SK-N-SH (cell line): ENCODE data around the gene PEX16. TPM values are rescaled to one million over a fixed set of nuclear protein-coding genes. Genes with fewer than 3 reads are reported as not detected.

Experiments
- CTCF ChIA-PET: fragments of 300-600, 350-600 bp; formaldehyde crosslinking; extraction: SDS; loops from one replicate; lab custom pipeline; 2021; lab: Yijun Ruan, JAX
- POLR2A ChIA-PET: fragments of 350-600 bp; sonication (Branson Sonifier 250); formaldehyde crosslinking; extraction: SDS; loops from one replicate; lab custom pipeline; 2020; ENCODE audit warnings: antibody characterized with exemption, inconsistent platforms; lab: Yijun Ruan, JAX
- DNase-seq: peaks from one replicate; pipeline ENCODE4 v3.0.0; 2012
- H2AFZ ChIP-seq: fragments of 200-600 bp; sonication (generic); 2 replicates; pipeline ENCODE4 v1.8.1; 2016; ENCODE audit warnings: antibody characterized with exemption, mild to moderate bottlenecking, low read depth
- H3F3A ChIP-seq: fragments of 200-600 bp; sonication (generic); replicated peaks from 2 replicates; pipeline ENCODE3; 2016; ENCODE audit warnings: antibody characterized with exemption, mild to moderate bottlenecking; ENCODE audit not compliant: insufficient read depth
- H3K27ac ChIP-seq, 2 experiments: fragments of 200-500 bp in 1 of 2; fragments of 200-600 bp in 1 of 2; sonication (Bioruptor generic) in 1 of 2; sonication (generic), shearing (Covaris generic) in 1 of 2; 2 replicates each; pipeline versions ENCODE4 v1.5.1 to v1.6.1; 2014 to 2016; ENCODE audit warnings: low read depth in 2 of 2, inconsistent platforms in 1 of 2, low read length in 1 of 2, mild to moderate bottlenecking in 1 of 2, mixed read lengths in 1 of 2
- H3K27me3 ChIP-seq: fragments of 200-600 bp; sonication (generic), shearing (Covaris generic); 2 replicates; pipeline ENCODE4 v1.6.1; 2016; ENCODE audit warnings: mixed run types; ENCODE audit not compliant: insufficient read depth
- H3K36me3 ChIP-seq, 2 experiments: fragments of 200-500 bp in 1 of 2; fragments of 200-600 bp in 1 of 2; sonication (Bioruptor generic) in 1 of 2; sonication (generic) in 1 of 2; replicated peaks in 1 of 2; 2 replicates each; pipeline versions ENCODE3 to v1.5.1; 2014 to 2016; ENCODE audit warnings: low read length in 1 of 2, mild to moderate bottlenecking in 1 of 2; ENCODE audit not compliant: insufficient read depth in 2 of 2, control insufficient read depth in 1 of 2
- H3K4me1 ChIP-seq, 2 experiments: fragments of 200-500 bp in 1 of 2; fragments of 200-600 bp in 1 of 2; sonication (Bioruptor generic) in 1 of 2; sonication (generic), shearing (Covaris generic) in 1 of 2; 2 replicates each; pipeline versions ENCODE4 v1.5.1 to v1.6.1; 2014 to 2016; ENCODE audit warnings: low read depth in 1 of 2, low read length in 1 of 2, mixed run types in 1 of 2; ENCODE audit not compliant: insufficient read depth in 2 of 2, control insufficient read depth in 1 of 2
- H3K4me2 ChIP-seq: fragments of 200-600 bp; sonication (generic), shearing (Covaris generic); 2 replicates; pipeline ENCODE4 v1.6.1; 2017; ENCODE audit warnings: mixed run types
- H3K4me3 ChIP-seq, 2 experiments: fragments of 200-500 bp in 1 of 2; fragments of 200-600 bp in 1 of 2; sonication (Bioruptor generic) in 1 of 2; sonication (generic), shearing (Covaris generic) in 1 of 2; 2 replicates each; pipeline versions ENCODE4 v1.5.1 to v1.8.1; 2014 to 2016; ENCODE audit warnings: low read depth in 2 of 2, inconsistent platforms in 1 of 2, low read length in 1 of 2, mild to moderate bottlenecking in 1 of 2, mixed read lengths in 1 of 2, moderate library complexity in 1 of 2
- H3K79me2 ChIP-seq: fragments of 200-600 bp; sonication (generic); 2 replicates; pipeline ENCODE4 v1.8.1; 2017; ENCODE audit warnings: mild to moderate bottlenecking; ENCODE audit not compliant: insufficient read depth
- H3K9ac ChIP-seq: fragments of 200-600 bp; sonication (generic); 2 replicates; pipeline ENCODE4 v1.6.1; 2017; ENCODE audit warnings: mixed run types
- H3K9me2 ChIP-seq: fragments of 200-600 bp; sonication (generic); 2 replicates; pipeline ENCODE4 v1.6.1; 2017; ENCODE audit warnings: mixed run types
- H3K9me3 ChIP-seq: fragments of 200-600 bp; sonication (generic); 2 replicates; pipeline ENCODE4 v1.6.1; 2017; ENCODE audit warnings: mixed run types, mild to moderate bottlenecking, moderate library complexity
- H4K20me1 ChIP-seq: fragments of 200-600 bp; sonication (generic); 2 replicates; pipeline ENCODE4 v1.6.1; 2017; ENCODE audit warnings: mild to moderate bottlenecking, mixed run types; ENCODE audit not compliant: insufficient read depth
- FOSL2 ChIP-seq: IDR thresholded peaks from 2 replicates; pipeline ENCODE4 v1.4.0; 2012; ENCODE audit warnings: low read depth, mild to moderate bottlenecking, moderate library complexity, borderline replicate concordance
- GATA2 ChIP-seq: sonication (generic); formaldehyde crosslinking; IDR thresholded peaks from 2 replicates; pipeline ENCODE4 v1.5.0; 2020; ENCODE audit warnings: mild to moderate bottlenecking, missing genetic modification reagents
- IRF3 ChIP-seq: fragments of 150-350 bp; IDR thresholded peaks from 2 replicates; pipeline ENCODE4 v1.6.1; 2016; ENCODE audit warnings: mild to moderate bottlenecking, low read depth, low read length
- JUND ChIP-seq: IDR thresholded peaks from 2 replicates; pipeline ENCODE4 v1.4.0; 2012
- NFIC ChIP-seq: IDR thresholded peaks from 2 replicates; pipeline ENCODE4 v1.4.0; 2012; ENCODE audit warnings: borderline replicate concordance
- RAD21 ChIP-seq: IDR thresholded peaks from 2 replicates; pipeline ENCODE4 v1.6.1; 2012; ENCODE audit warnings: mild to moderate bottlenecking, low read length
- RCOR1 ChIP-seq: fragments of 150-350 bp; IDR thresholded peaks from 2 replicates; pipeline ENCODE4 v1.6.1; 2017; ENCODE audit warnings: antibody characterized with exemption, low read length
- RXRA ChIP-seq: IDR thresholded peaks from 2 replicates; pipeline ENCODE4 v1.4.0; 2012; ENCODE audit warnings: low read depth, mild to moderate bottlenecking, borderline replicate concordance
- TEAD4 ChIP-seq: IDR thresholded peaks from 2 replicates; pipeline ENCODE4 v1.4.0; 2012; ENCODE audit warnings: mild to moderate bottlenecking, borderline replicate concordance; ENCODE audit not compliant: insufficient read depth
- ZBTB33 ChIP-seq: IDR thresholded peaks from 2 replicates; pipeline ENCODE4 v1.4.0; 2012; ENCODE audit warnings: low read depth, borderline replicate concordance
- WGBS: methylation state at CpG from one replicate; pipeline ENCODE4 v1.1.6; 2017; ENCODE audit warnings: low lambda C conversion rate; 5-methylcytosine and 5-hydroxymethylcytosine counted together
- polyA plus RNA-seq, 3 experiments: library from polyadenylated mRNA; depleted of rRNA; stranded (reverse); fragments of >200 nt; gene quantifications; 2 replicates each; pipeline ENCODE4 v1.2.3, GENCODE V29; 2012

PEX16 gene
- polyA plus RNA-seq, 1 of the 3 experiments (the other 2 are of a cell fraction), result 46.4 TPM

- Histone ChIP-seq H3K9me3 (no peaks in the 10 kb centered on the region), H3K79me2 (no peaks in the 10 kb centered on the region), H4K20me1 (no peaks in the 10 kb centered on the region), H3F3A (peaks cover 6% of the 10 kb centered on the region), H2AFZ (no peak overlapping the region), H3K4me2 (no peak overlapping the region), H3K27ac (no peak overlapping the region), H3K36me3 (peaks cover 47 to 48% of the 10 kb centered on the region in 2 experiments), H3K27me3 (no peaks in the 10 kb centered on the region), H3K4me1 (no peaks in the 10 kb centered on the region; a peak in 1 of 4 replicates), H3K9ac (no peak overlapping the region), H3K9me2 (no peaks in the 10 kb centered on the region), H3K4me3 (no peak overlapping the region)
- POLR2A ChIA-PET, result no interaction called here
- no peak for TF ChIP-seq RCOR1
- CTCF ChIA-PET, result interaction anchor here (0.9 kb wide), 1 partner anchor 46 kb away, joined by 4 read pairs; no protein-coding TSS in a partner anchor
- 88% methylated on average over 1 of the region's 1 CpG for WGBS
- no peak for DNase-seq
Observed at GRCh38 chr11:45959851-45960250, 42.2 kb upstream of the PEX16 start.

- H3K4me1 ChIP-seq, result no peaks in the 10 kb centered on the region
- H3K4me2 ChIP-seq, result no peak overlapping the region
- no peaks in the 10 kb centered on the region for H3K9me2 ChIP-seq
- H3K27ac ChIP-seq, result no peak overlapping the region
- TF ChIP-seq RXRA, result no peak
- no peak for TF ChIP-seq NFIC
- no peak for TF ChIP-seq RAD21
- TF ChIP-seq FOSL2, result no peak
- no peak for TF ChIP-seq GATA2 (CRISPR knock-in tag)
- no peak for TF ChIP-seq ZBTB33
- TF ChIP-seq IRF3, result no peak
- no peak for TF ChIP-seq JUND
- TF ChIP-seq TEAD4, result no peak
- H3K79me2 ChIP-seq, result no peaks in the 10 kb centered on the region
- H3F3A ChIP-seq, result no peaks in the 10 kb centered on the region
- ChIA-PET POLR2A (no interaction called here), CTCF (interaction anchor here (1.7 to 5.9 kb wide), 2 partner anchors 15 to 57 kb away, joined by 4 to 36 read pairs; no protein-coding TSS in a partner anchor)
- H3K4me3 ChIP-seq, result no peak overlapping the region
- 92% methylated on average over 1 of the region's 1 CpG for WGBS
- H4K20me1 ChIP-seq, result no peaks in the 10 kb centered on the region
- H3K9ac ChIP-seq, result no peak overlapping the region
- no peak overlapping the region for H2AFZ ChIP-seq
- DNase-seq, result no peak
- no peaks in the 10 kb centered on the region for H3K27me3 ChIP-seq
- no peaks in the 10 kb centered on the region for H3K9me3 ChIP-seq
- H3K36me3 ChIP-seq, result peaks cover 56 to 71% of the 10 kb centered on the region in 2 experiments
Observed at GRCh38 chr11:45949992-45950407, 32.3 kb upstream of the PEX16 start.
